Fibroblast of mammary gland (primary cell): ENCODE results near the gene NCOA4.

Source experiments
- DNase-seq: peaks from one replicate; pipeline ENCODE4 v3.0.0-alpha.2; 2010; ENCODE audit warnings: low read depth
- H3K4me3 ChIP-seq: 2 replicates; pipeline ENCODE4 v1.5.1; 2011; ENCODE audit warnings: low read depth, mild to moderate bottlenecking, low read length, moderate library complexity; ENCODE audit not compliant: control insufficient read depth
- TF ChIP-seq, protein P1 (sequence below): conservative IDR thresholded peaks from 2 replicates; pipeline ENCODE4 v1.5.1; 2011; ENCODE audit warnings: low read depth, low read length, inconsistent platforms; ENCODE audit not compliant: control insufficient read depth, insufficient read depth

The NCOA4 gene

DNA sequence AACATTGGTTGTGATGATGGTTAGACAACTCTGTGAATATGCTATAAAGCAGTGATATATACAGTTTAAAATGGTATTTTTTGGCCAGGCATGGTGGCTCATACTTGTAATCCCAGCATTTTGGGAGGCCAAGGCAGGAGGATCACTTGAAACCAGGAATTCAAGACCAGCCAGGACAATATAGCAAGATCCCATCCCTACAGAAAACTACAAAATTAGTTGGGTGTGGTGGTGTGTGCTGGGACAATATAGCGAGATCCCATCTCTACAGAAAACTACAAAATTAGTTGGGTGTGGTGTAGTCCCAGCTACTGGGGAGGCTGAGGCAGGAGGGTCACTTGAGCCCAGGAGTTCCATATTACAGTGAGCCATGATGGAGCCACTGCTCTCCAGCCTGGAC, 43.1 kb upstream of the NCOA4 start:
- no peak overlapping the region for H3K4me3 ChIP-seq
- TF ChIP-seq, protein P1, sequence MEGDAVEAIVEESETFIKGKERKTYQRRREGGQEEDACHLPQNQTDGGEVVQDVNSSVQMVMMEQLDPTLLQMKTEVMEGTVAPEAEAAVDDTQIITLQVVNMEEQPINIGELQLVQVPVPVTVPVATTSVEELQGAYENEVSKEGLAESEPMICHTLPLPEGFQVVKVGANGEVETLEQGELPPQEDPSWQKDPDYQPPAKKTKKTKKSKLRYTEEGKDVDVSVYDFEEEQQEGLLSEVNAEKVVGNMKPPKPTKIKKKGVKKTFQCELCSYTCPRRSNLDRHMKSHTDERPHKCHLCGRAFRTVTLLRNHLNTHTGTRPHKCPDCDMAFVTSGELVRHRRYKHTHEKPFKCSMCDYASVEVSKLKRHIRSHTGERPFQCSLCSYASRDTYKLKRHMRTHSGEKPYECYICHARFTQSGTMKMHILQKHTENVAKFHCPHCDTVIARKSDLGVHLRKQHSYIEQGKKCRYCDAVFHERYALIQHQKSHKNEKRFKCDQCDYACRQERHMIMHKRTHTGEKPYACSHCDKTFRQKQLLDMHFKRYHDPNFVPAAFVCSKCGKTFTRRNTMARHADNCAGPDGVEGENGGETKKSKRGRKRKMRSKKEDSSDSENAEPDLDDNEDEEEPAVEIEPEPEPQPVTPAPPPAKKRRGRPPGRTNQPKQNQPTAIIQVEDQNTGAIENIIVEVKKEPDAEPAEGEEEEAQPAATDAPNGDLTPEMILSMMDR: no peak
- DNase-seq: no peak

- TF ChIP-seq, protein P1: no peak
- no peak overlapping the region for H3K4me3 ChIP-seq
- no peak for DNase-seq
Measured at GRCh38 chr10:46070749-46071148, 40.3 kb upstream of the NCOA4 start.

GRCh38 chr10:46069771-46070463, 39.5 kb upstream of the NCOA4 start:
- no peak for DNase-seq
- TF ChIP-seq, protein P1: no peak

GRCh38 chr10:46068905-46069304, 38.5 kb upstream of the NCOA4 start:
- DNase-seq: no peak
- TF ChIP-seq, protein P1: no peak
- no peak overlapping the region for H3K4me3 ChIP-seq

More at GRCh38 chr10:46069771-46070463, 39.5 kb upstream of the NCOA4 start:
- H3K4me3 ChIP-seq: no peak overlapping the region

- no peak overlapping the region for H3K4me3 ChIP-seq
- TF ChIP-seq, protein P1: no peak
- DNase-seq: no peak
Measured at GRCh38 chr10:46068117-46068516, 37.7 kb upstream of the NCOA4 start.

GRCh38 chr10:46064269-46064817, 33.9 kb upstream of the NCOA4 start:
- no peak overlapping the region for H3K4me3 ChIP-seq
- no peak for DNase-seq
- TF ChIP-seq, protein P1: no peak
